ENCODE measurements around the gene CFAP73. TPM values are rescaled to one million over a fixed set of nuclear protein-coding genes. Genes with fewer than 3 reads are reported as not detected.
A peak's percentile ranks its signal among the peaks of the same experiment; 100 is the strongest.
"Not testable (repeated sequence)": the region's sequence is repeated elsewhere in the genome, so short reads cannot be mapped to it uniquely, and the experiment has no call there.

CFAP73 gene
- not detected in 2 replicates for polyA plus RNA-seq (2014; cell fraction: cytosol; rRNA removed)
- not detected in 2 replicates for polyA plus RNA-seq (2014; cell fraction: nucleus; rRNA removed)

DNA sequence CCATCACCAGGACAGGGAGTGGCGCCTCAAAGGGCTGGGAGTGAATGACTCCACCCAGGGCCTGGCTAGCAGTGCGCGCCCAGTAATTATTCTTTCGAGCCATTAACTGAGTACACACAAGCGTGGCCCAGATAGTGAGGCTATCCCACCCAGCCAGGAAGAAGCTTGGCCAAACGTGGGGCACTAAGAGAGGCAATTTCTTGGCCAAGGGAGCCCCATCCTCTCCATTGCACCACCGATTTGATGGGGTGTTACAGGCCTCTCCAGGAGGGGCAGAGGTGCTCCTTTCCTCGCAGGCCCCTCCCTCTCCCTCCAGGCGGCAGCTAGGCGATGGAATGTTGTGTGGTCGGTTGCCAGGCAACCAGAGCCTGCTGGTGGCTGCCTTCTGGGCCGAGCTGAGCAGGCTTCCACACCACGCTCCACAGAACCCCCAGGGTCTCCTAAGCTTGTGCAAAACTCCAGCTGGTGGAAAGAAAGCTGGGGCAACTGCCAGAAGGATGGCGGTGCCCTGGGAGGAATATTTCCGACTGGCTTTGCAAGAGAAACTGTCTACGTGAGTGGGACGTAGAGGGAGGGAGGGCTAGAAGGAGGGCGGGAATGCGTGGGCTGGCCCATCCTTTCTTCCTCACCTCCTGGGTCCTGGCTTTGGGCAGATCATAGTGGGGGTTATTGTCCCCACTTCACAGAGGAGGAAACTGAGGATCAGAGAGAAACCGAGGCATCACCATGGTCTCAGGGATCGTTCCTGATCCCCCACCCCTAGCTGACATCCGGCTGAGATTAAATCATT is at the start of gene CFAP73:
CFAP73 (plus strand) TSS at position 364 of the 790 bp plus-strand sequence; CDS start at position 498, 134 bp downstream.
- peak; percentile 71 for DNase-seq (ENCODE audit: low spot score)

DNA sequence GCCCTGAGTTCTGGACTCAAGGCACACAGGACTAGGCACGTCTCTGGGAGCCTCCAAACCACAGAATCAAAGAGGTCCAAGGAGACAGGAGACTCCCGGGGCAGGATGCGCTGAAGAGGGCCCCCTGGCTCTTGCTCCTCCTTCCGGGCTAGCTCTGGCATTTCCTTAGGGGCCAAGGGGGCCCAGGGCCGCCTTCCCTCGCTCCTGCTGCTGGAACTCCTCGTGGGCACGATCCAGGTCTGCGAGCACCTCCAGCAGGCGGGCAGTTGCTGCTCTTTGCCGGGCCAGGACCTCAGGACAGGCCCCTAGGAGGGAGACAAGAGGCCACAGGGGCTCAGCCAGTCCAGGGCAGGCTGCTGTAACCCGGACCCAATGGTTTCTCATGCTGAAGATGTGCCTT is 49.8 kb upstream of the CFAP73 start:
- no peak for DNase-seq (ENCODE audit: low spot score)

DNA sequence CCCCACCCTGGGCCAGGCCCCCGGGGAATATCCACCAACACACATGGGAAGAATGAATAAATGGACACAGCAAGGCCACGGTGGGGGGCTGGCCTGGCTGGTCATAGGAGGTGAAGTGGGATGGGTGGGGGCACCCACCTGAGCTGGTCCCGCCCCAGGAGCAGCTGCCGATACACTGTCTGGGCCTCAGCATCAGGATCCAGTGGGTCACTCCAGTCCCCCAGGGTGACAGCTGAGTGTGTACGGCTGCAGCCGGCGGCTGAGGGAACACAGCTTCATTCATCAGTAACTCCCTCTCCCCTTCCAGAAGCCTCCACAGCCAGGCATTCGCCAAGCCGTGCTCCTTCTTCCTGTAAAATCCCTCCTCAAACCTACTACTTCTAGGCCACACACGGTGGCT is 47.8 kb upstream of the CFAP73 start:
- DNase-seq (ENCODE audit: low spot score), result no peak

DNA sequence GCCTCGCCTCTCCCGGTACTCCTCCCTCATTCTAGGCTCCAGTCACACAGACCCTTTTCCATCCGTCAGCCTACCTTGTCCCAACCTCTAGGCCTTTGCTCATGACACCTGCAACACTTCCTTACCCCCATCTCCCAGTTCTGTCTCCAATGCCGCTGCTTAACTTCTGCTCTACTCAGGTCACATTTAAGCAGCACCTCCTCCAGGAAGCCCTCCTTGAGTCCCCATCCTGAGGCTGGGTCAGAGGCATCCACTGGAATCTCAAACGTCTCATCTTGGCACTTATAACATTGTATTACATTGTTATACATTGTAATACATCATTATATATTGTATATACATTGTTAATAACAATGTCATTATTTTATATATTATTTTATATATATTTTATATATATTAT is 46.7 kb upstream of the CFAP73 start:
- no peak for DNase-seq (ENCODE audit: low spot score)

DNA sequence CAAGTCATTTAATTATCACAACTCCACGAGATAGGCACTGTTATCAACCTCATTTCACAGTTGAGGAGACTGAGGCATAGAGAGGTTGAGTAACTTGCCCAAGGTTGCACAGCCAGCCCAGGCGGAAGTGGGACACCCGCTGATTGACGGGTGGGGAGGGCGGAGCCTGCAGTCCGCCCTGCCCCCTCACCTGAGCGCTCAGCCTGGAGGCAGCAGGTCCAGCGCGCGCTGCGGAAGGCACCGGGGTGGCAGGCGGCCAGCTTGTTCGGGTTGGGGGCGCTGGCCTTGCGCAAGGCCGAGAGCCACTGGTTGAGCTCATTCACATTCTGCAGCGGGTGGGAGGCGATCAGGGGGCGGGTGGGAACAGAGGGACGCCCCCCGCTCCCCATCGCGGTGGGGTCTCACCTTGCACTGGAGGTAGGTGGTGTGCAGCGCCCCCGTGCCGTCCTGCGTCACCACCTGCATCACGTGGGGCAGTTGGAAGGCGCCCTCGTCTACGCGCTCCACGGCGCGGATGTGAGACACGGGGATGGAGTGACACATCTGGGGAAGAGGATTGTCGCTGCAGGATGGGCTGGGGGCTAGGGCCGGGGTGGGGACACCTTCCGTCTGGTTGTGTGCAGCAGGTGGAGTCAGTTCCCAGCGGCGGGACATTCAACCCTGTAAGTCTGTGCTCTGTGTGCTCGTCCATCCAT is 45.6 kb upstream of the CFAP73 start:
- DNase-seq (ENCODE audit: low spot score), result no peak

DNA sequence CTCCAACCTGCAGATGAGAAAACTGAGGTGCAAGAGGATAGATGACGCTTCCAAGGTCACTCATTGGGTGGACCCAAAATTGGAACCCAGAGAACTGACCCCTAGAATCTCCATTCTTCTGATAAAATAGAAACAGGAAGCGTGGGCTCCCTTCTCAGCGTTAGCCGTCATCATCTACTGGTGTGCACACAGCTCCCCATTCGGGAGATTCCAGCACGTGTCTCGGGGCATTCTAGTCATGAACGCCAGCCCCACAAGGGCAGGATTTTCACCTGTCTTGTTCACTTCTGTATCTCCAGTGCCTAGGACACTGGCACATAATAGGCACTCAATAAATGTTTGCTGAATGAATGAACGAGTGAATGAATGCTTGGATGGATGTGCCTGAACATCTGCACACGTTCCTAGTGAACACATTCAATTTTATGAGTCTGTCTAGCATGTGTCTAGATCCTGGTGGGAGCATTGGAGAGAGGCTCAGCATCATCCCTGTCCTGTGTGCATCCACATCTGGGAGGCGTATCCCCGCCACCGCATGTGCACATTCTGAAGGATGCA is 44.5 kb upstream of the CFAP73 start:
- no peak for DNase-seq (ENCODE audit: low spot score)

DNA sequence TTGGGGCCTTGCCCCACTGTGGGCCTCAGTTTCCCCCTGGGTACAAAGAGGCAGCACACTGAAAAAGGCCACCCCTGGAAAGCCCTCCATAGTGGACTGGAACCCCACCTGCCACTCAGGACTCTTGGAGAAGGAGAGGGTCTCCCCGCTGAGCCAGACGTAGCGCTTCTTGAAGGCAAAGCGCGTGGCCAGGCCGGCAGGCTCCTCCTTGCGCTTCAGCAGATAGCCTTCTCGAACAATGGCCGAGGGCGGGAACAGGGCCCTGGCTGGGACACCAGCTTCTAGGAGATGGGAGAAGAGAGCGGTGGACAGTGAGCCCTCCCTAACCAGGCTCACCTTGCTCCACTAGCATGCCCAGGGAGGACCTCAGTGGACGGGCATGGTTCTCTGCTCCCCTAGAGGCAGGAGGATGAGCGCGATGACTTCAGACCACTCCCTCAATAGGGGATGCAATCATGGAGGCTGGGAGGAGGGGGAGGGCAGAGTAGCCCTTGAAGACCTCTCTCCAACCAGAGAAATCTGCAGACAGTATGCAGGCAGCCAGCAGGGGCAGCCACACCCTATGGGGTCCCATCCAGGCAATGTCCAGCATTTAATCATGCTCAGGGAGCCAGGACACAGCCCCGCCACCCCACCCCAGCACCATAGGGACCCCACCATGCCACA is 43.8 kb upstream of the CFAP73 start:
- DNase-seq (ENCODE audit: low spot score), result no peak

DNA sequence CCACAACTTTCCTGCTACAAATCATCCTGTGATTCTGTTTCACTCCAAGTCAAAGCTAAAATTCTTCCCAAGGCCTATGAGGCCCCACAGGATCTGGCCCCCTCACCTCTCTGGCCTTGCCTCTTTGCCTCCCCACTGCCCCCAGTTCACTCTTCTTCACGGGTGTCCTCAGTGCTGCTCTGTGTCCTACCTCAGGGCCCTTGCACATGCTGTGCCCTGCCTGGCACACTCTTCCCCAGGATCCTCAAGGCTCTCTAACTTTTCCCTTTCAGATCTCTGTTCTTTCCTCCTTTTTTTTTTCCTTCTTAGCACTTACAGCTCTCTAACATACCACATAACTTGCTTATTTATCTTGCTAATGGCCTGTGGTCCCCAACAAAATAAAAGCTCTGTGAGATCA is 43.2 kb upstream of the CFAP73 start:
- DNase-seq (ENCODE audit: low spot score), result no peak

DNA sequence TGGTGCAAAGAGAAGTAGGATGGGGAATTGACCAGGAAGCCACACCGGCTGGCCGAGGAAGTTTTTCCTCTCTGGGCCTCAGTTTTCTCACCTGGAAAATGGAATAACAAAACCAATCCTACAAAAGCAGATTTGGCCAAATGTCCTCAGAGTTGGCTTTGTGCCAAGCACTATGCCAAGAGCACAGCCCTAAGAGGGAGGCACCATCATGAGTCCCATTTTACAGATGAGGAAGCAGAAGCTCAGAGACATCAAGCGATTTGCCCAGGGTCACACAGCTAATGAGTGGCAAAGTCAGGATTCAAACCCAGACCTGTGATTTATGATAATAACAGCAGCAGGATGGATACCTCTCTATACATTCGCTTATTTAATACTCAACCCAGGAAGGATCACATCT is 41.2 kb upstream of the CFAP73 start:
- no peak for DNase-seq (ENCODE audit: low spot score)

DNA sequence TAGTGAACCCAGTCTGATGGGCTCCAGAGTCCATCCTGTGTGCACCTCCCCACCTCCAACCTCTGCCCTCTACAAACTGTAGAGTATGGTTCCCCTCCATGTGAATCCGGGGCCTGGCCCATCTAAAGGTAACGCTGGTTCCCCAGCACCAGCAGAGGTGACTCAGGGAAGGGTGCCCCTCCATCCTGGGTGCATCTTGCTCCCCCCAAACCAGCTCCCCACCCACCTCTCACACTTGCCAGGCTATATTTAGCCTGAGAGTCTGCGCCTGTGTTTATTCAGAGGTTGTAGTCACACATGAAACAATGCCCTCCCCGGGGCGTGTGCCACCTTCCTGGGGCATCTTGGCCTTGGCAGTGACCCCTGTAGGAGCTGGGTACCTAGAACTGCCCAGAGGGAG is 40.2 kb upstream of the CFAP73 start:
- no peak for DNase-seq (ENCODE audit: low spot score)

DNA sequence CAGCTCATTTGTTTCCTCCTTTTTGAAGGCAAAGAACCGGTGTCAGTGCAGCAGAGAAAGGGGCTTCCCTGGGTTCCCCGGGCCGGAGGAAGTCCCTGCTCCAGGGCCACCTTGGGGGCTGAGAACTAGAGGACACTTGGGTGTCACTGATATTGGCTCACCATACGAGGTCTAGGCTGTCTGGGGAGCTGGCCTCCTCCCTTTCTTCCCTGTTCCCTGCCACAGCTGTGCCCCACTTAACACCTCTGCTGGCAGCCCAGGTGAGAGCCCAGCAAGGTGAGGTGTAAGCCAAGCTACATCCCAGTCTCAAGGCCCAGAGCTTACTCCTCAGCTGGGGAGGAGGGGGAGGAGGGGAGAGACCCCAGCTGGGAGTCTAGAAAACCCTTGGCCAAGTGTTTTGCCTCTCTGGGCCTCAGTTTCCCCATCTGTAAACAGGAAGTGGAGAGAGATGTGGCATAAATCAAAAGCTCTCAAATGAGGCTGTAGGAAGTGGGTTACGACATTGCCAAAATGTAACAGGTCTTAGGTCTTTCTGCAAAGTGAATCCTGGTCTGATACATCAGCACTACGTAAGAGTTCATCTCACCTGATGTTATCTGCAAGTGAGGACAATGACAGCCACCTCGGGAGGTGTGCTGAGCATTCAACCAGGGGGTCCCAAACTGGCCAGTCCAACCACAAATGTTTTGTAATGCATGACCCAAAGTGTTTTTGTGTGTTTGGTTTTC is 39.5 kb upstream of the CFAP73 start:
- no peak for DNase-seq (ENCODE audit: low spot score)

DNA sequence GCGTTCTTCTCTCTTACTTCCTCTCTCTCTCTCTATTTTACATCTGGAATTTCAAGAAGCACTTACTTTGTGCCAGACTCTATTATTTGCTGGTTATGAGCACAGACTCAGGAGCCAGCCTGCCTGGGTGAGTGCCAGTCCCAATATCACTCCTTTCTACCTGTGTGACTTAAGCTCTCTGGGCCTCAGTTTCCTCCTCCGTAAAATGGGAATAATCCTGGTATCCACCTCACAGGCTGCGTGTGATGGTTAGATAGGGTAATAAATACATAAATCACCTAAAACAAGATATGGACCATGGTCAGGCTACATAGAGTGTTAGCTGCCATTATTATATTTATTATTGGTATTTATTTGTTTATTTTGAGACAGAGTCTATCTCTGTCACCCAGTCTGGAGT is 38.3 kb upstream of the CFAP73 start:
- no peak for DNase-seq (ENCODE audit: low spot score)

DNA sequence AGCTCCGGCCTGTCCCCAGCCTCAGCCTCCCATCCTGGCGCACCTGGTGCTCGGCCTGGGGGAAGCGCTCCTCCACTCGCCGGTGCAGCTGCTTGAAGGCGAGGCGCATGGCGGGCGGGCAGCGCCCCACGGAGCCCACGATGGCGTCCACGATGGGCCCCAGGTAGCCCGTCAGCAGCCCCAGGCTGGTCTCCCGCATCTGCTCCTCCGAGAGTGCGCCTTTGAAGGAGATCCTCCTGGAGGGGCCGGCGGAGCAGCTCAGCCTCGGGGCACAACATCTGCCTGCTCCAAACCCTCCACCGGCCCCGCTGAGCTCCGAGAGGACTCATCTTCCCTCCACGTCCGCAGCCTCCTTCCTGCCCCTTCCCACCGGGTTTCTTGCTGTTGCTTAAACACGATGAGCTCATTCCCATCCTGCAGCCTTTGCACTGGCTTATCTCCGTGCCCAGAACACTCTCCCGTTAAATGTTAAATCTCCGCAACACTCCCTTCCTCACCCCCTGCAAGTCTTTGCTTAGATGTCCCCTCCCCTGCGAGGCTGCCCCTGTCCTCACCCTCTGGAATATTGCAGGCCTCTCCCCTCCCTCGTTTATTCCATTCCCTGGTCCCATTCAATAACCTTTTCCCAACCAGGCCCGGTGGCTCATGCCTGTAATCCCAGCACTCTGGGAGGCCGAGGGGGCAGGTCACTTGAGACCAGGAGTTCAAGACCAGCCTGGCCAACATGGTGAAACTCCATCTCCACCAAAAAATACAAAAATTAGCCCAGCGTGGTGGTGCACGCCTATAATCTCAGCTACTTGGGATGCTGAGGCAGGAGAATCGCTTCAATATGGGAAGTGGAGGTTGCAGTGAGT is 37.3 kb upstream of the CFAP73 start:
- no peak for DNase-seq (ENCODE audit: low spot score)

DNA sequence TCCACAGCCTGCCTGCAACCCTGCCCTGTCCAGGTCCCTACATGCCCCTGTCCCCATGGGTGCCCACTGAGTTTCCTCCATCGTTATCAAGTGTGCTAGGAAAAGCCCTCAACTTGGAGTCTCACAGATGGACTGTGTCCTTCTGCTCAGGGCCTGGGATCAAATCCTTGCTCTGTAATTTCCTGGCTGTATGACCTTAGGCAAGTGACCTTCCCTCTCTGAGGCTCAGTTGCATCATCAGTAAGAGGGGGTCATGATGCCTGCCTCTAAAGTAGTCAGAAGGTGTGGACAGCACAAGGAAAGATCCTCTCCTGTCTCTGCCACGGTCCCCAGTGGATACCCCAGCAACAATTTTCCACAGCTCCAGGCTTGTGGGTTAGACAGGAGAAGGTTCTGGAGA is 36.1 kb upstream of the CFAP73 start:
- no peak for DNase-seq (ENCODE audit: low spot score)

DNA sequence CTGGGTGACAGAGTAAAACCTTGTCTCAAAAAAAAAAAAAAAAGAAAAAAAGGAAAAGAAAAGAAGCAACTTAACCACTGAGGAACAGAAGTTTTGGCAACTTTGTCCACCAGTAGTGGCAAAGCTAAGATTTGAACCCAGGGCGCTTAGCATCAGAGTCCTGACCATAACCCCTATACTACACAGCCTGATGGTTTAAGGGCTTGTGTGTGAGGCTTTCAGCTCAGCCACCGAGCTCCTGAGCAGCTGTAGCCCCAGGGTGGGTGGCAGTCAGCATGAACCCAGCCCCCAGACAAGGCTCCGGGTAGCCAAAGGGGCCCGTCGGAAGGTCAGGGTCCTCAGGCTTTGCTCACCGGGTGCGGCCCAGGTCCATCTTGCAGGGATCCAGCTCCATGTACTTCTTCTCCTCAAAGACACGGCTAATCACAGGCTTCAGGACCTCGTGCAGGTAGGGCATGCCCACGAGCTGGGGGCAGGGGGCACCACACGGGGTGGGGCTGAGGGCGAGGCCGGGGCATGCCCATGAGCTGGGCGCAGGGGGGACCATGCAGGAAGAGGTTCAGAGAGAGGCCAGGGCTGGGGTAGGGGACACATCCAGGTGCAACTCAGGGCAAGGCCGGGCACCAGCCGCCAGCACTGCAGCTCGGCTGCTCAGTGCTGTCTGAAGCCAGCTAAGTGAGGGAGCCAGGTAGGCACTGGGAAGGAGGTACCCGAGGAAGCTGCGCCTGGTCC is 34.9 kb upstream of the CFAP73 start:
- DNase-seq (ENCODE audit: low spot score), result no peak

DNA sequence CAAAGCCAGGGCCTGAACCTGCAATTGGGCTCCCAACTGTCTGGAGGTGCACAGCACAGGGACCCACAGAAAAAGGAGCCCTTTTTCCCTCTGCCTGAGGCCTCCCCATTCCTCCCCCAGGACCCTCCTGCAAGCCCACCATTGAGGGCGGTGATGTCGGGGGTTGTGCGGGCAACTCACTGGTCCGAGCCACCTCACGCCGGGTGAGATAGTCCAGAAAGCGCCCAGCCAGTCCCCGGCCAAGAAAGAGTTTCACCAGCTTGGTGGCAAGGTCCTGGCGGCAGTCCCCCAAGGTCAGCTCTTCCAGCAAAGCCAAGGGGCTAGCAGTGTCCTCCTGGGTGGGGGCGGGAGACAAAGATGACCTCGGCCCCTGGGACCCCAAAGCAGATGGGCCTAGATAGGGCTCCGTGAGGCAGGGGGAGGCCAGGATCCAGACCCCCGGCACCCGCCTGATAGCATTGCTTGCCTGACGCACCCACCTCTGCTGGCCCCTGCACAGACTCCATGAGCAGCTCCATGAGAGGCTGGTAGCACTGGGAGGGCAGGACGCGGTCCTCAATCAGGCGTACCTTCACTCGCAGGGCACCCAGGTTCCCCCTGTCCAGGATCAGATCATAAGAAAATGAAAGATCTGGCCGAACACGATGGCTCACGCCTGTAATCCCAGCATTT is 33.9 kb upstream of the CFAP73 start:
- DNase-seq (ENCODE audit: low spot score), result no peak

DNA sequence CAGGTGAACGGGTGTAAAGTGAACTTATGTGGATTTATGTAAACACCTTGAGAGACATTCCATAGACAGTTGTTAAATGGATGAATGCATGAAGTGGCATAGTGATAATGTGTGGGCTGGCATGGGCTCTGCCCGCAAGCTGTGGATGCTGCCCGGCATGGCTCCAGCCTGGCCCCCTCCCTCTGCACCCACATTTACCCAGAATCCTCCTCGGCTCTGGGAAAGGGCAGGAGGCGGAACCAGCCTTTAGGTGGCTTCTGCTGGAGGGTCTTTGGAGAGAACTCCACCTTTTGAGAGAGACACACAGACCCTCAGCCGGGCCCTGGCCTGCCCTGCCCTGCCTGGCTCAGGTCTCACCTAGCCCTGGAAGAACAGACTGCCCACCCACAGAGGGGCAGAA is 32.6 kb upstream of the CFAP73 start:
- DNase-seq (ENCODE audit: low spot score), result no peak

DNA sequence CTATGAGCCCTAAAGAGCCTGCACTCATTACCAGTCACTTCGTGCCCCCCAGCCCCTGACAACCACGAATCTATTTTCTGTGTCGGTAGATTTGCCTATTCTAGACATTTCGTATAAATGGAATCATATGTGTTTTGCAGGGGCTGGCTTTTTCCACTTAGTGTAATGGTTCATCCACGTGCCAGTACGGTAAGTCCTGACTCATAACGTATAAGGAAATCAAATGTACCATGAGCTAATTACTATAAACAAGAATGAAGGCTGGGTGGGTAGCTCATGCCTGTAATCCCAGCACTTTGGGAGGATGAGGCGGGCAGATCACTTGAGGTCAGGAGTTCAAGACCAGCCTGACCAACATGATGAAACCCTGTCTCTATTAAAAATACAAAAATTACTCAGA is 31.8 kb upstream of the CFAP73 start:
- DNase-seq (ENCODE audit: low spot score), result not testable (repeated sequence)

DNA sequence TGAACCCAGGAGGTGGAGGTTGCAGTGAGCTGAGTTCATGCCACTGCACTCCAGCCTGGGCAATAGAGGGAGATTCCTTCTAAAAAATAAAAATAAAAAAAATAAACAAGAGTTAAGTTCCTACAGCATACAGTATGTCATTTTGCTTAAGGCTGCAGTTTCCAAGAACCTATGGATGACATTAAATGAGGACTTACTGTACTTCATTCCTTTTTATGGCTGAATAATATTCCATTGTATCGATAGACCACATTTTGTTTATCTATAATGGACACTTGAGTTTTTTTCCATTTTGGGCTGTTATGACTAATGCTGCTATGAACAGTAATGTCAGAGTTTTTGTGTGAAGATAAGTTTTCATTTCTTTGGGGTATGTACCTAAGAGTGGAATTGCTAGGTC is 31.4 kb upstream of the CFAP73 start:
- no peak for DNase-seq (ENCODE audit: low spot score)
